Measurements from ENCODE around the gene PLCL1.
"Not testable (repeated sequence)": the region's sequence is repeated elsewhere in the genome, so short reads cannot be mapped to it uniquely, and the experiment has no call there.

PLCL1 gene

DNA sequence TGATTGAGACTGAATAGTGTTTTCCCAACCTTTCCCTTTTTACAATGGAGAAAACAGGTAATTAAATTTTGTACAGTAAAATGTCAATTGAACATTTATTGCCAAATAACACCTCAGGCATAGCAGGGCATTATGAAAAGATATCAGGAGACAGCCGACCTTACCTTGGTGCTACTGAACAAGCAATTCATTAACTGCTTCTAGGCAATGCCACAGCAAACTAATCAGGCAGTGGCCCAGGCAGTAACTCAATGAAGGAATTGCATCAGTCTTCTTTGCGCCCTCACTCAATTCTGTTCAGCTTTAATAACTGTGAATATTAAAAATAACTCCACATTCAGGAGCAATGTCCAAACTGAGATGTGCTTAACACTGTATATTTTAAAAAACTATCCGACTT, 6.1 kb downstream of the PLCL1 start:
- FAIRE-seq: no peak

DNA sequence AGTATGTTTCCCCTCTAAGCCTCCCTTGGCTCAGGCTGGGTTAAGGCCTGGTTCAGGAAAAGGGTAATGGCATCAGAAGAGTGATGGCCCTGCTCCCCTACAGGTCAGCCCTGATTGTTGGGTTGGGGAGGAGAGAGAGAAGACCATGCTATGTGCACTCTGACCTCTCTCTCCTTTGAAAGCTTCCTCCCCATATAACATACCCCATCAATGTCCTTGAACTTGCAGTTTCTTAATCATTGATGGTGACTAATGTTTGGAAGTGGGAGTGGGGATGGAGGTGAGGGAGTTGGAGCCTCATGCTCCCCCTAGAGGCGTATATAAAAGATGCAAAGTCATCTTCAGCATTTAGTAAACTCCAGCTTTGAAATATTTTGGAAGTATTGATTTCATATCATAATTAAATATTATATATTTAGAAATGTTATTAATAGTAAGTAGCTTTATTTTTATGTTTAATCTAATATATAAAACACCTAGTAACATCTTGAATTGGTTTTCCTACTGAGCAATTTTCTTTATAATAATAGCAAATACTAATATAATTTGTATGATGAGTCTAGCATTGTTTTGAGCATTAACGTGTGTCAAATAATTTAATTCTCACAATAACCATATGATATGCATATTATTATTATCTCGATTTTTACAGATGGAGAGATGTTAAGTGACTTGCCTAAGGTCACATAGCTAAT, 8.8 kb downstream of the PLCL1 start:
- peak; percentile 24 for FAIRE-seq

DNA sequence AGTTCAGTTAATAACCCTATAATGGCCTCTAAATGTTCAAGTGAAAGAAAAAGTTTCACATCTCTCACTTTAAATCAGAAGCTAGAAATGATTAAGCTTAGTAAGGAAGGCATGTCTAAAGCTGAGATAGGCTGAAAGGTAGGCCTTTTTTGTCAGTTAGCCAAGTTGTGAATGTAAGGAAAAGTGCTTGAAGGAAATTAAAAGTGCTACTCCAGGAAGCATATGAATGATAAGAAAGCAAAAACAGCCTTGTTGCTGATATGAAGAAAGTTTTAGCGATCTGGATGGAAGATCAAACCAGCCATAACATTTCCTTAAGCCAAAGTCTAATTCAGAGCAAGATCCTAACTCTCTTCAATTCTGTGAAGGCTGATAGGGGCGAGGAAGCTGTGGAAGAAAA, 10.1 kb downstream of the PLCL1 start:
- FAIRE-seq: no peak

DNA sequence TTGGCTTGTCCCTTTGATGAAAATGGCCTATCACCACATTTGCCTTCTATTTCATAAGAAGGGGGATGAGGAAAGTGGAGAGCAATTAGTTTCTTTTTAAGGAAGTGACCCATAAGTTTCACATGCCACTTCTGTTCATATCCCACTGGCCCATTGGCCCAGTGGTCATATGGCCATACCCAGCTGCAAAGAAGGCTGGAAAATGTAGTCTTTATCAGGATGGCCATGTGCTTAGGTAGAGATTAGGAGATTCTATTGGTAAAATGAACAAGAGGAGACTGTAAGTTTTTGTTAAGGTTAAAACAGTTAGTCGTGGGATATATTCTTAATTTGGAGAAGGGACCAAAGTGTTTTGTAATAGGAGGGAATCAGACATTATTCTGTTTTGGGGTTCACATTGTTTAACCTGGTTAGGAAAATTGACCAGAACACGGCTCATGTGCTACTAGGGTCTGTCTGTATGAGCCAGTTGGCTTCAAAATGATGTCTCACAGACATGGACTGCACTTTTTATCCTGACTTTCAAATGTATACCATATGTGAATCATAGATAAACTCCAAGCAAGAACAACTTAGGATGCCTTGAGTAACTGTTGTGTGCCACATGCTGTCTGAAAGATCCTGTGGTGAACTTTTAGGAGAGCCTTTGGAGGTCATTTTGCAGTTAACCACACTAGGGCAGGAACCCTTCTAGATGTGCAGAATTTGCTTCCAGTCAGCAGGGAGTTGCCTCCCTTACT, 17.3 kb downstream of the PLCL1 start:
- FAIRE-seq: no peak

DNA sequence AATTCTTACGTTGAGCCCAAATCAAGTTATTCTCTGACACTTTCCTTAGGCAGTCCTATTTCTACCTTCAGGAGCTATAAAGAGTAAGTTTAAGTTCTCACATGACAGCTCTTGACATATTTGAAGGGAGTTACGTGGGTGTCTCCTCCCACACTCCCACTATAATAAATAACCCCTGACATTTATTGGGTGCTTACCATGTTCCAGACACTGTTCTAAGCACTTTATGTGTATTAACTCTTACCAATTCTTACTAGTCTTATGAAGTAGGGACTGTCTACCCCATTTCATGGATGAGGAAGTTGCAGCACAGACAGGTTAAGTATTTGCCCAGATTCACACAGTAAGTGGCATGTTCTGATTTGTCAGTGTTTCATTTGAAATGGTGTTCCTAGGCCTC, 17.9 kb downstream of the PLCL1 start:
- no peak for FAIRE-seq

DNA sequence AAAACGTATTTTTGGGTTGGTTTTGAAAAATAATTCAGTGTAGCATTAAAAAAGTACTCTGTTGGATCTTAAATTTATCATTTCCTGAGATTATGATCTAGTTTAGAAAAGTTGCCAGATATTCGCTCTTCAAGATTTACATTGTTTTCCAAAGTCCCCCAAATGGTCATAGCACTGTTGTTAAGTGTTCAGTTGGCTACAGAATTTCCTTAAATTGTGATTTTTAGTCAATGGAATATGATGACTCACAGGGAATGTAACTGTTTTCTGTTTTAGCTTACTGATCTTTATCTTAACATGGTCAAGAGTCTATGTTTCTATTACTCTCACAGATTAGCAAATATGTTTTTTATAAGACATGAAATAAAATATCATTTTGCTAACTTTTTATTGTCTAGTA, 23.2 kb downstream of the PLCL1 start:
- FAIRE-seq: no peak

DNA sequence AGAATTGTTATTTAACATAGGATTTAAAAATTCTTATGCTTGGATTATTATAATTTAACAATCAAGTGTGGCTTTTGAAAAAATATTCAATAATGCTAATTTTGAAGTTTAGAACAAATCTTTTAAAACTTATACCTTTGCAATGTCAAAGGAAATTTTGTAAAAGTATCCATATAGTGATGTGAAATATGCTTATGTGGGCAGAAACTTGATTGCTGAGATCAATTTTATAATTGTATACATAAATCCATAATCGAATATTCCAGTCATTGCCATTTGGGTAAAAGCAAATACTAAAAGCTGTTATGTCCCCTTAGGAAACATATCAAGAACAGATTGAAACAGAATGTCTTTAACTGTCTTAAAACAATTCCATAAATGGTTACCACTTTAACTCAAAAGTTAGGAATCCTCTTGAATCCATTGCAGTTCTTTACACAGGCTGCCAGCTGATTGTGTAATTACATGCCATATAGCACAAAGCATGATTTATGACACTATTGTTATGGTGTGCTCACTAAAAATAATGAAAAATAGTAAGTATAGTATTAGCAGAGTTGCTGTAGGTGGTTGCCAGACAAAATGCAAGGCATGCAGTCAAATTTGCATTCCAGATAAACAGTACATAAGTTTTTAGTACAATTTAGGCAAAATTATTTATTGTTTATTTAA, 24.2 kb downstream of the PLCL1 start:
- peak; percentile 65 for FAIRE-seq

DNA sequence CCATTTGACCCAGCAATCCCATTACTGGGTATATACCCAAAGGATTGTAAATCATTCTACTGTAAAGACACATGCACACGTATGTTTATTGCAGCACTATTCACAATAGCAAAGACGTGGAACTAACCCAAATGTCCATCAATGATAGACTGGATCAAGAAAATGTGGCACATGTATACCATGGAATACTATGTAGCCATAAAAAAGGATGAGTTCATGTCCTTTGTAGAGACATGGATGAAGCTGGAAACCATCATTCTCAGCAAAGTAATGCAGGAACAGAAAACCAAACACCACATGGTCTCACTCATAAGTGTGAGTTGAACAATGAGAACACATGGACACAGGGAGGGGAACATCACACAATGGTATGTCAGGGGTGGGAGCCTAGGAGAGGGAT, 30.4 kb downstream of the PLCL1 start:
- not testable (repeated sequence) for FAIRE-seq

DNA sequence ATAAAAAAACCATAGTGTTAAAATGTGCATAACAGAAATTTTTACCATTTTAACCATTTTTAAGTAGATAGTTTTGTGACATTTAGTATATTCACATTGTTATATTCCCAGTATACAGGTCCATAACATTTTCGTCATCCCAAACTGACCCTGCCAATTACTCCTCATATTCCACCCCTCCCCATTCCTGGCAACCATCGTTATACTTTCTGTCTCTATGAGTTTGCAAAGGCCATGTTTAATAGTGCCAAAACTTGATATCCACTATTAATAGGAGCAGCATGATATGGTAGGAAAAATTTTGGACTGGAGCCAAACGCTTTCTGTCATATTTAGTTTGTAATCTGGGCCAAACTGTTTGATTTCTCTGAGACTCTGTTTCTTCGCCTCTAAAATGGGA, 30.9 kb downstream of the PLCL1 start:
- no peak for FAIRE-seq

DNA sequence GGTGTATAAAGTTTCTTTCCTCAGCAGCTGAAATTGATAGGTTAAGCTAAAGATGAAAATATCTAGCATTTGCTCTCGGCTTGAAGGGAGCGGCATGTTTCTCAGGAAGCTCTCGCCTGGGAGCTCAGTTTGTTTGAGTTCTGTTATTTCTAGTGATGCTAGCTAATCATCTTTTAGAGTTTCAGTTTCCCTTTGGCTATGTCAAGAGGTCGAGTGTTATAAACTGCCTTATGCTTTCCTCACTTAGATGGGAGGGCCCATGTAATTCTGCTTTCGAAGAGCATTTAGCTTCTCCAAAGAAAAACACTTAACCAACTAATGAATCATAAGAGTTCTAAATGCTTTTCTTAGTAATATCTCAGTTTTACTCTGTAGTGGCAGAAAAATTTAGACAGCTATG, 33.6 kb downstream of the PLCL1 start:
- no peak for FAIRE-seq

DNA sequence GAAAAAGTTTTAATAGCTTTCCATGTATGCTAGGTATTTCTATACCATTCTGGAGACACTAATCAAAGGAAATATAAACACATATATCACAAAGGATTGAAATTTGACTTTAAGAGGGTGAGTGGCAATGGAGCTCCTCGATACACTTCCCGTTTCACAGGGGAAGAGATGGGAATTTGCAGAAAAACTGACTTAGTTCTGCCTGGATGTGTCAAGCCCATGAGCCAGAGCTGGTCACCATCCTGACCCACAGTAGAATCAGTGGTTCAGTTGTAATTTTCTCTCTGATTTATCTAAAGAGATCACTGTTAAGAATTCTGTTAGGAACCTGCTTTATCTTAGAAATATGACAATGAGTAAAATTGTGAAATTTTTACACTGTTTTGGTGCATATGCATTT, 34.2 kb downstream of the PLCL1 start:
- FAIRE-seq: no peak

DNA sequence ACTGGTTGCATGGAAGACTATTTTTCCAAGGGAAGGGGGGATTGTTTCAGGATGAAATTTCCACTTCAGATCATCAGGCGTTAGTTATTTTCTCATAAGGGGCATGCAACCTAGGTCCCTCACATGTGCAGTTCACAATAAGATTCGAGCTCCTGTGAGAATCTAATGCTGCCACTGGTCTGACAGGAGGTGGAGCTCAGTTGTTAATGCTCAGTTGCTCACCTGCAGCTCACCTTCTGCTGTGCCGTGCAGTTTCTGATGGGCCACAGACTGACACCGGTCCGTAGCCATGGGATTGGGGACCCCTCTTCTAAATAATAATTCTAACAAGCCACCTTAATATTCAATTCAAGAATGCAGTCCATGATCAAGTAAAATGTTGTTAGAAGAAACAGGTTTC, 34.9 kb downstream of the PLCL1 start:
- FAIRE-seq: no peak

DNA sequence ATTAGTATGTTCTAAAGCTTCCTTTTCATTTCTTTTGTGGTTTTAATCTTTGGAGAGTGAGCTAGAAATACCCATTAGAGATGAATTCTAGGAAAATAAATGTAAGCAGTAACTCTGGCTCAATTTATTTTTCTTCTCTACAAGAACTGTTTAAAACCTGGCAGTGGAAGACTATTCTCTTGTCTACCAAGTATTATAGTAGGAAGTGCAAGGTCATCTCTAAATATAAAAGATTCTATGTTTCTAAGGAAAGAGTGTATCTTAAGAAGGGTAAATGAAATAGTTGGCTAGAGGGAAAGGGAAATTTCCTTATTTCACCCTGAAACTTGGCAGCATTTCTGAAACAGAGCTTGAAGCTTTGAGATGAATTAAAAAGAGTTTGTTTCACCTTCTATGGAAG, 35.5 kb downstream of the PLCL1 start:
- FAIRE-seq: no peak

DNA sequence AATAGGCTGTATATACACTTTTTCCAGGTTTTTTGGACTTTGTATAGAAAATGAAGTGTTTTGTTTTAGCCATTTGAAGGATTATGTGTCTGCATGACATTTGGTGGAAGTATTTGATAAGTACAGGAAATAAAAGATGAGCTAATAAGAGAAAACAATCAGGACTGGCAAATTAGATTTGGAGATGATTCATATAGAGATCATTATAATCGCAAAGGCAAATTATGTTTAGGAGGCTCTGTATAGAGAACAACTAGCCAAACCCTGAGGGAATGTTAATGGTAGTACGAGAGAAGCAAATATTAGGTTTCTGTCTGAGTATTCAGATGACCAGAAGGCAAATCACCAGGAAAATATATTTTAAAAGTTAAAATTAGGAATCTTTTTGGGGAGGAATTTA, 41.7 kb downstream of the PLCL1 start:
- FAIRE-seq: no peak

DNA sequence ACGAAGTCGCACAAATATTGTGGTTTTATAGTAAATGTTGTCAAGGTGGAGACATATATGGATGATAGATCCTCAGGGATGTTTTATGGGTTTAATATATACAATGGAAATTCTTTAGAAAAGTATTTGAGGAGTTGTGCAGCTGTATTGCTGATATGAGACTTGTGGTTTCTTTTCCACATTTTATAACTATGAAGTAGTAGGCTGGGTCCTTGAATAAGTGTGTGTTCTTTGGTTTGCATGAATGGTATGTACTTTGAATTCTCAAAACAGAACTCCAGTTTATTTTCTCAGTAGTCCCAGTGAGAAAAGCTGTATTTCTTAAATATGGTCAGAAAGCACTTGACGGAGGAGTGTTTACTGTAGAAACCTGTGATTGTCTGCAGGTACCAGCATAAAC, 42.4 kb downstream of the PLCL1 start:
- no peak for FAIRE-seq

DNA sequence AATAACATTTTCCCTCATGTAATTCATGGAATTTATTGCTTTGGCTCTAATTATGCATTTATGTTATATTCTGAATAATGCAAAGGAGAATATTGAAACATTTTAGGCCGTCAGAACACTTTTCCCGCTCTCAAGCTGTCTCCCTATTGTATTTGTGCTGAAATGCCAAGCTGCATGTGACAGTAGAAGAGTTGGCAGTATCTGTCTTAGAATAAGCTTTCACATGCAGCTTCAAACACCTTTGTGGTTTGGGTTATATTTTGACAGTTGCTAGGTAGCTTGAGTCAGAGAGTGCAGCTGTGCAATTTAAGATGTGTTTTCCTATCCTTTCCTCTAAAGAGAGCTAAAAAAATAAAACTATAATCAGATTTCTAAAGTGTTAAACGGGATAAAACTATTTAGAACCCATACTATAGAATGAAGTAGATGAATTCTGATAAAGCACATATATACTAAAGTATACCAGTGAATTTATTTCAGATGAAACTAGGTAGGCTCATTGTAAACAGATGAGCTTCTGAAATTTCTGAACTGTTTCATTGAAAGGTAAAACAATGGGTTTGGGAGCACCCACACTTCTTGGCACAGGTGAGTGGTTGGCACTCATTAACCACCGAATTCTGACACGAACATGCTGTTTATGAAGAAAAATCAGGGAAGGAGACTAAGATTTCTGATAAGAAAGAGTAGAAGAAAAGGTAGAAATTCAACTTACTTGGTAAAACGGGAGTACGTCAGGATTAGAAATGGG, 43.4 kb downstream of the PLCL1 start:
- no peak for FAIRE-seq

DNA sequence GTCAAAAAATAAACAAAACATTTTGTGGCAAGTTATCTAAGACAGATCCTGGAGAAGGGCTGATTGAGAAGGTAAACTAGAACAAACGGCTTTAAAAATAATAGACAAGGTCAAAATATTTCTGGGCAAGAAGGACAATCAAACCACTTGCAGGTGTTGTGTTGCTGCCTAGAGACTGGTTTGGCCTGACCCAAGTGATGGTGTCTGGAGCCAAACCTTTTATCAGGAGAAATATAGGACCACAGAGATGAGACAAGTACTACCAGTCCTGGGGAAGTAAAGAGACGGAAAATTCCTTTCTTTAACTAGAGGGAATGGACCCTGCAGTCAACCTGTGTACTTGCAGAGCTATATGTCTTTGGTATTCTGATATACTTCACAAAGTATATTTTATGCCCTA, 44.2 kb downstream of the PLCL1 start:
- FAIRE-seq: no peak

DNA sequence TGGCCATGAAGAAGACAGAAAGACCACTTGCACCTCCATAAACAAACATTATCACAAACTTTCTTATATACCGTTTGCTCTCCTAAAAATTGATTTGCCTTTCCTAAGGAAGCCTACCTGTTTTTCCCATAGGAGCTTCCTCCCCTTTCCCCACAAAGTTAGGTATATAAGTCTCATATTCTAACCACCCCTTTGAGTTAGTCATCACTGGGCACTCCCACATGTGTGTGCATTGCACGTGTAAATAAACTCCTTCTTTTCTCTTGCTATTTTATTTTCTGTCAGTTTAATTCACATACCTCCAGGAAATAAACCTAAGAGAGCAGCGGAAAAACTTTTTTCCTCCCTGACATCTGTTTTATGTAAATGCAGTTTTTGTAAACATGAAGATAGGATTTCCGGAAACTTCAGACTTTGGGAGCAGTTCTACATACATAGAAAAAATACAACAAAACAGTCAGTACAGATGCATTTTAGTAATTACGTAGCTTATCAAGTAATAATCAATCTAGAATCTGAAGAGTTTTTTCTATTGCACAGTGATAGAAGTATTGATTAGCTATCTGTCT, 46.6 kb downstream of the PLCL1 start:
- FAIRE-seq: no peak

DNA sequence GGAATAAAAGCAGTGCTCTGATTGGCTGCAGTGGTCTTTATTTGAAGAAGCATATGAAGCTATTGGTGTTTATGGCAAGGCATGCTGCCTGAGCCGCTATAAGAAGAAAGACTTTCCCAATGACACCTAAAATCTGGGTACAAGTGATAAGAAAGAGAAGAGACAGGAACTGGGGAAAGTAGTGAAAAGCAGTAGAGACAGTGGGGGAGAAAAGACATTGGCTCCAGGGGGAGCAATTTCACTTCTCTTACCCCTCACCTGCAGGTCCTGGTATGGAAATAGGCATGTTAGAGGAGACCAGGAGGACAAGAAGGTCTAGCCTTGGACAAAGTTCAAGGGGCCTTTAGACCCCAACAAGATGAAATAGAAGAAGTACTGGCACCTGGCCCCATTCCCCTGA, 47.1 kb downstream of the PLCL1 start:
- no peak for FAIRE-seq

DNA sequence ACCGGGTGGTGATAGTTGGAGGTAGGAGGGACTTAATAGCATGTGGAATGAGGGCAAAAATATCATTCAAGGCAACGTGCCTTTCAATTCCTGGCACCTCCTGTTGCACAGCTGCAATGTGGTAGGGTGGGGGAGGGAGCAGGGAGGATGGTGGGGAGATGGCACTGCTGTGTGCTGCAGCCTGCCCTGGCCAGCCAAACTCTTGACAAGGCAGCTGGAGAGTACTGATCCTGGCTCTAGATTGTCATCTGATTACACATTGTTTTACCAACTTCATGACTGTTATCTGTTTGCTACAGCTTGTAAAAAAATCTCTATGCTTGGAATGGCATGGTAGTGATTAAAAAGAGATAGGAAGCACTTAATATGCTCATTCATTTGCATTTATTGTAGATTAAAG, 47.7 kb downstream of the PLCL1 start:
- no peak for FAIRE-seq

DNA sequence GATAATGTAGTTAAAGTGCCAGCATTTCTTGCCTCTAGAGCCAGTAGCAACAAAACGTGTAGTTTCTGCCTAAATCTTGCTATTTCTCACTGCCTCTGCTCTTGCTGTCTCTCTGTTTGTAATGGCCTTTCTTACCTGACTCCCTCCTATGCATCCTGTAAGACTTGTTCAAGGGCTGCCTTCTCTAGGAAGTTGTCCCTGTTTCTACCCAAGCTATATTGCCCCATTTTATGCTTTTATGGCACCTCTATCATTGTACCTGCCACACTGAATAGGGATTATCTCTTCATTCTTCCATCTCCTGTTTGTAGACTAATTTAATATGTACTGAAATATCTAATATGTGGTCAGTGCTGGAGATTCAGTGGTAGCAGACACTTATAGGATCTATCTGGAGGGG, 49.2 kb downstream of the PLCL1 start:
- no peak for FAIRE-seq

DNA sequence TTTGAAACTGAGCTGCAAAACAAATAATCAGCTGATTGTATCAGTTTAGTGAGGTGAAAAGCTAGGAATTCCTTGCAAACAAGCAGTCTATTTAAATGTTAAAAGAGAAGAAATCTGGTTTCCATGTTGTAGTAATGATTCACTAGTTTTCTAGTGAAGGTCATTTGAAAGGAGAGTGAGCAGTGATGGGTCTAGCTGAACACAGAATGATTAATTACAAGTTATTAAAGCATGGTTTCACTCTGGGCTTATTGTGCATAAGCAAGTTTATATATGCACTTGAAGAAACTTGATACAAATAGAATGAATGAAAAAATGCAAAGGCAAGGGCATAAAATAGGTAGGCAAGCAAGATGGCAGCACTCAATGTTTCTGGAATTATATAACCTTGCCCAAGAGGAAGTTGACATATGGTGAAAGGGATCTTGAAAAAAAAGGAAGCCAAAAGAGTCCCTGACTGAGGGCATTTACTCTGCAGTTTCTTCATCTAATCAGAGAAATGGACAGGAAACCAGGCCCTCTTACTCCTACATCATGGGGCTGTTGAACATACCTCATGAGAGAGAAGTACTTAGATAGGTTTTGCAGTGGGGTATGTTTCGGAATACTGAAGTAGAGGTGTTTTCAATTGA, 53.2 kb downstream of the PLCL1 start:
- no peak for FAIRE-seq
